Mesenchymal stem cell (in vitro differentiated cells and primary cell): ENCODE measurements around the gene FOLR1.

ENCODE experiments used
- DNase-seq: peaks from one replicate; pipeline ENCODE4 v3.0.0-alpha.2; 2013
- H2AFZ ChIP-seq: one replicate; pipeline ENCODE4 v1.6.1; 2013; ENCODE audit warnings: low read depth, mild to moderate bottlenecking, control low read depth, inconsistent platforms, low read length, moderate library complexity
- H2AK5ac ChIP-seq: 2 replicates; pipeline ENCODE4 v1.6.1; 2013; ENCODE audit warnings: low read length, moderate library complexity, mild to moderate bottlenecking, inconsistent platforms; ENCODE audit not compliant: severe bottlenecking
- H2BK120ac ChIP-seq: one replicate; pipeline ENCODE4 v1.6.1; 2013; ENCODE audit warnings: low read depth, mild to moderate bottlenecking, inconsistent platforms, low read length, moderate library complexity
- H2BK12ac ChIP-seq, 2 experiments: one replicate each; pipeline ENCODE4 v1.6.1; 2013; ENCODE audit warnings: inconsistent platforms in 2 of 2, low read length in 2 of 2, mild to moderate bottlenecking in 2 of 2, moderate library complexity in 2 of 2, control low read depth in 1 of 2
- H2BK15ac ChIP-seq: one replicate; pipeline ENCODE4 v1.6.1; 2013; ENCODE audit warnings: mild to moderate bottlenecking, low read depth, inconsistent platforms; ENCODE audit not compliant: poor library complexity, severe bottlenecking
- H2BK5ac ChIP-seq: 2 replicates; pipeline ENCODE4 v1.6.1; 2013; ENCODE audit warnings: low read depth, mild to moderate bottlenecking, low read length, control low read depth, inconsistent platforms; ENCODE audit not compliant: poor library complexity, severe bottlenecking
- H3K14ac ChIP-seq, 2 experiments: one replicate each; pipeline ENCODE4 v1.6.1; 2013; ENCODE audit warnings: inconsistent platforms in 2 of 2, low read length in 2 of 2, control low read depth in 1 of 2, mild to moderate bottlenecking in 1 of 2, moderate library complexity in 1 of 2
- H3K18ac ChIP-seq, 2 experiments: one replicate each; pipeline ENCODE4 v1.6.1; 2013; ENCODE audit warnings: inconsistent platforms in 2 of 2, low read length in 2 of 2, control low read depth in 1 of 2, low read depth in 1 of 2, mild to moderate bottlenecking in 1 of 2
- H3K23ac ChIP-seq, 2 experiments: one replicate each; pipeline ENCODE4 v1.6.1; 2013; ENCODE audit warnings: inconsistent platforms in 2 of 2, low read length in 2 of 2, mild to moderate bottlenecking in 2 of 2, moderate library complexity in 2 of 2, control low read depth in 1 of 2
- H3K27ac ChIP-seq: 2 replicates; pipeline ENCODE4 v1.5.1; 2013; ENCODE audit warnings: mild to moderate bottlenecking, moderate library complexity, low read length, control low read depth, inconsistent platforms; ENCODE audit not compliant: poor library complexity, severe bottlenecking
- H3K27me3 ChIP-seq, 2 experiments: 2 replicates each; pipeline versions ENCODE4 v1.6.1 to v1.7.0; 2013; ENCODE audit warnings: low read length in 2 of 2, mild to moderate bottlenecking in 2 of 2, moderate library complexity in 2 of 2, control low read depth in 1 of 2, inconsistent platforms in 1 of 2; ENCODE audit not compliant: control insufficient read depth in 1 of 2, insufficient read depth in 1 of 2
- H3K36me3 ChIP-seq, 2 experiments: 2 replicates each; pipeline versions ENCODE4 v1.6.1 to v1.7.0; 2013; ENCODE audit warnings: low read length in 2 of 2, control low read depth in 1 of 2, inconsistent platforms in 1 of 2, low read depth in 1 of 2, mild to moderate bottlenecking in 1 of 2; ENCODE audit not compliant: insufficient read depth in 2 of 2, control insufficient read depth in 1 of 2
- H3K4ac ChIP-seq, 2 experiments: one replicate each; pipeline ENCODE4 v1.6.1; 2013; ENCODE audit warnings: inconsistent platforms in 2 of 2, low read length in 2 of 2, mild to moderate bottlenecking in 2 of 2, moderate library complexity in 2 of 2, control low read depth in 1 of 2, low read depth in 1 of 2
- H3K4me1 ChIP-seq: 2 replicates; pipeline ENCODE4 v1.6.1; 2013; ENCODE audit warnings: low read depth, low read length, control low read depth; ENCODE audit not compliant: control insufficient read depth, insufficient read depth
- H3K4me2 ChIP-seq: 2 replicates; pipeline ENCODE4 v1.6.1; 2013; ENCODE audit warnings: low read length, mild to moderate bottlenecking, inconsistent platforms; ENCODE audit not compliant: poor library complexity, severe bottlenecking
- H3K4me3 ChIP-seq, 2 experiments: 2 replicates each; pipeline versions ENCODE4 v1.5.1 to v1.7.0; 2013; ENCODE audit warnings: low read length in 2 of 2, mild to moderate bottlenecking in 2 of 2, control low read depth in 1 of 2, low read depth in 1 of 2; ENCODE audit not compliant: insufficient read depth in 1 of 2
- H3K79me1 ChIP-seq: replicated peaks from 2 replicates; pipeline ENCODE4 v1.6.1; 2013; ENCODE audit warnings: mild to moderate bottlenecking, control low read depth, low read length, inconsistent platforms; ENCODE audit not compliant: poor library complexity, severe bottlenecking
- H3K9ac ChIP-seq: 2 replicates; pipeline ENCODE4 v1.7.0; 2013; ENCODE audit warnings: mild to moderate bottlenecking, low read length, moderate library complexity
- H3K9me3 ChIP-seq: 2 replicates; pipeline ENCODE4 v1.7.0; 2013; ENCODE audit warnings: mild to moderate bottlenecking, low read length; ENCODE audit not compliant: control insufficient read depth
- H4K8ac ChIP-seq: one replicate; pipeline ENCODE4 v1.6.1; 2013; ENCODE audit warnings: inconsistent platforms, mild to moderate bottlenecking, low read length, moderate library complexity
- H4K91ac ChIP-seq: one replicate; pipeline ENCODE4 v1.6.1; 2013; ENCODE audit warnings: mild to moderate bottlenecking, low read length, inconsistent platforms
- WGBS: methylation state at CpG from one replicate; pipeline ENCODE4 v1.1.7; 2013; ENCODE audit warnings: mixed read lengths; 5-methylcytosine and 5-hydroxymethylcytosine counted together

Gene FOLR1

GRCh38 chr11:72236083-72236697 is 44.2 kb downstream of the FOLR1 start:
- Histone ChIP-seq H3K23ac (no peak overlapping the region), H4K91ac (no peak overlapping the region), H2BK12ac (no peak overlapping the region), H3K4me2 (no peak overlapping the region), H3K27me3 (peaks cover 9 to 16% of the 10 kb centered on the region in 2 experiments), H2BK5ac (no peak overlapping the region), H3K14ac (no peak overlapping the region), H2AFZ (no peak overlapping the region), H3K18ac (no peak overlapping the region), H3K4me3 (no peak overlapping the region), H2AK5ac (no peak overlapping the region), H3K36me3 (peaks cover 71 to 74% of the 10 kb centered on the region in 2 experiments), H3K27ac (no peak overlapping the region), H3K9ac (no peak overlapping the region), H3K79me1 (peaks cover 33% of the 10 kb centered on the region), H2BK15ac (no peak overlapping the region), H3K4me1 (peaks cover 32% of the 10 kb centered on the region), H2BK120ac (no peak overlapping the region), H4K8ac (no peak overlapping the region), H3K4ac (no peak overlapping the region), H3K9me3 (no peaks in the 10 kb centered on the region)
- DNase-seq, result peak; percentile 72
- WGBS, result 83% methylated on average over 4 of the region's 4 CpGs

- Histone ChIP-seq H3K4me2 (no peak overlapping the region), H3K23ac (no peak overlapping the region), H2BK5ac (no peak overlapping the region), H4K8ac (no peak overlapping the region), H3K18ac (no peak overlapping the region), H3K9ac (no peak overlapping the region), H2AFZ (no peak overlapping the region), H3K4me3 (no peak overlapping the region), H2BK12ac (no peak overlapping the region), H3K79me1 (peaks cover 28% of the 10 kb centered on the region), H2BK15ac (no peak overlapping the region), H2BK120ac (no peak overlapping the region), H3K4ac (no peak overlapping the region), H3K14ac (no peak overlapping the region), H3K36me3 (peaks cover 66 to 69% of the 10 kb centered on the region in 2 experiments), H3K4me1 (peaks cover 32% of the 10 kb centered on the region), H3K27me3 (peaks cover 12 to 21% of the 10 kb centered on the region in 2 experiments), H3K9me3 (no peaks in the 10 kb centered on the region), H3K27ac (no peak overlapping the region), H4K91ac (no peak overlapping the region), H2AK5ac (no peak overlapping the region)
- DNase-seq, result no peak
- 82% methylated on average over 2 of the region's 2 CpGs for whole genome bisulfite sequencing
Measured at GRCh38 chr11:72236774-72237111, 44.8 kb downstream of the FOLR1 start.

DNA sequence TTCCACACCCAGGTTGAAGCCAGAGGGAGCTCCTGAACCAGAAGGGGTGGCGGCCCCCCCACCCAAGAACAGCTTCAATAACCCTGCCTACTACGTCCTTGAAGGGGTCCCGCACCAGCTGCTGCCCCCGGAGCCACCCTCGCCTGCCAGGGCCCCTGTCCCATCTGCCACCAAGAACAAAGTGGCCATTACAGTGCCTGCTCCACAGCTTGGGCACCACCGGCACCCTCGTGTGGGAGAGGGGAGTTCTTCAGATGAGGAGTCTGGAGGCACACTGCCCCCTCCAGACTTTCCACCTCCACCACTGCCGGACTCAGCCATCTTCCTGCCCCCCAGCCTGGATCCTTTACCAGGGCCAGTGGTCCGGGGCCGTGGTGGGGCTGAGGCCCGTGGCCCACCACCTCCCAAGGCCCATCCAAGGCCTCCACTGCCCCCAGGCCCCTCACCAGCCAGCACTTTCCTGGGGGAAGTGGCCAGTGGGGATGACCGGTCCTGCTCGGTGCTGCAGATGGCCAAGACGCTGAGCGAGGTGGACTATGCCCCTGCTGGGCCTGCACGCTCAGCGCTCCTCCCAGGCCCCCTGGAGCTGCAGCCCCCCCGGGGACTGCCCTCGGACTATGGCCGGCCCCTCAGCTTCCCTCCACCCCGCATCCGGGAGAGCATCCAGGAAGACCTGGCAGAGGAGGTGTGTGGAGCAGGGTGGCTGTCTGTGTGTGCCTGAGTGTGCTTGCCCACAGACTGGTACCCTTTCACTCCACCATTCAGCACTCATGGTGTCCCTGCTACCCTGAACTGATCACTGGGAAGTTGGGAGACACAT is 45.4 kb downstream of the FOLR1 start:
- H2BK5ac ChIP-seq, result no peak overlapping the region
- peaks cover 32% of the 10 kb centered on the region for H3K4me1 ChIP-seq
- H3K9me3 ChIP-seq, result no peaks in the 10 kb centered on the region
- H3K27ac ChIP-seq, result no peak overlapping the region
- no peak overlapping the region for H3K18ac ChIP-seq
- no peak overlapping the region for H2AFZ ChIP-seq
- no peak overlapping the region for H3K23ac ChIP-seq
- H4K91ac ChIP-seq, result no peak overlapping the region
- H3K14ac ChIP-seq, result no peak overlapping the region
- H3K9ac ChIP-seq, result no peak overlapping the region
- H4K8ac ChIP-seq, result no peak overlapping the region
- H2BK120ac ChIP-seq, result no peak overlapping the region
- H3K36me3 ChIP-seq, result peaks cover 60 to 63% of the 10 kb centered on the region in 2 experiments
- H2BK12ac ChIP-seq, result no peak overlapping the region
- H3K4ac ChIP-seq, result no peak overlapping the region
- no peak overlapping the region for H2AK5ac ChIP-seq
- WGBS, result 92% methylated on average over 14 of the region's 22 CpGs
- H3K4me3 ChIP-seq, result no peak overlapping the region
- no peak for DNase-seq
- no peak overlapping the region for H3K4me2 ChIP-seq
- H3K79me1 ChIP-seq, result peaks cover 24% of the 10 kb centered on the region
- H3K27me3 ChIP-seq, result peaks cover 18 to 27% of the 10 kb centered on the region in 2 experiments
- no peak overlapping the region for H2BK15ac ChIP-seq

- no peak overlapping the region for H2AFZ ChIP-seq
- H2BK120ac ChIP-seq, result no peak overlapping the region
- peak; percentile 72 for DNase-seq
- H2AK5ac ChIP-seq, result no peak overlapping the region
- H2BK5ac ChIP-seq, result no peak overlapping the region
- H3K18ac ChIP-seq, result no peak overlapping the region
- H3K4ac ChIP-seq, result no peak overlapping the region
- H4K91ac ChIP-seq, result no peak overlapping the region
- H3K14ac ChIP-seq, result no peak overlapping the region
- no peak overlapping the region for H3K23ac ChIP-seq
- peaks cover 53 to 56% of the 10 kb centered on the region in 2 experiments for H3K36me3 ChIP-seq
- peaks cover 23 to 34% of the 10 kb centered on the region in 2 experiments for H3K27me3 ChIP-seq
- 47% methylated on average over 13 of the region's 16 CpGs for WGBS
- no peak overlapping the region for H2BK12ac ChIP-seq
- H4K8ac ChIP-seq, result no peak overlapping the region
- peaks cover 17% of the 10 kb centered on the region for H3K79me1 ChIP-seq
- H3K4me3 ChIP-seq, result no peak overlapping the region
- H3K9ac ChIP-seq, result no peak overlapping the region
- H3K9me3 ChIP-seq, result no peaks in the 10 kb centered on the region
- no peak overlapping the region for H3K27ac ChIP-seq
- no peak overlapping the region for H3K4me2 ChIP-seq
- peaks cover 32% of the 10 kb centered on the region for H3K4me1 ChIP-seq
- no peak overlapping the region for H2BK15ac ChIP-seq
Measured at GRCh38 chr11:72238040-72238450, 46.1 kb downstream of the FOLR1 start.
